Measurements from ENCODE around the gene MAZ. TPM values are rescaled to one million over a fixed set of nuclear protein-coding genes. Genes with fewer than 3 reads are reported as not detected.
A peak's percentile ranks its signal among the peaks of the same experiment; 100 is the strongest.

The MAZ gene
- total and polyA plus RNA-seq, 2 of the 13 experiments (the other 11 are each of a cell fraction or from before 2014, with no cell fraction given): 203 to 277 TPM

- TF ChIP-seq AKNA (CRISPR knock-in tag; IDR thresholded peaks at IDR 0.05; ENCODE audit: borderline replicate concordance) (no peak), KDM4B (CRISPR knock-in tag; IDR thresholded peaks at IDR 0.05) (0 out of 2 replicates have a peak, but pooled peaks have one; percentile 63), ZNF512 (CRISPR knock-in tag; IDR thresholded peaks at IDR 0.05) (0 out of 2 replicates have a peak, but pooled peaks have one; percentile 15), FOXK2 (IDR thresholded peaks at IDR 0.05) (peak; percentile 26; the same call in 1 of the 2 replicates), ZNF3 (CRISPR knock-in tag; IDR thresholded peaks at IDR 0.05) (no peak), RNF219 (CRISPR knock-in tag; IDR thresholded peaks at IDR 0.05) (no peak), KLF12 (CRISPR knock-in tag; IDR thresholded peaks at IDR 0.05; ENCODE audit: borderline replicate concordance) (no peak; the same call in none of the 2 replicates), FOXP1 (IDR thresholded peaks at IDR 0.05) (no peak), FOXP1 (CRISPR knock-in tag; IDR thresholded peaks at IDR 0.05) (0 out of 2 replicates have a peak, but pooled peaks have one; percentile 6), ZFAT (CRISPR knock-in tag; conservative IDR thresholded peaks at IDR 0.05) (no peak), ZNF570 (CRISPR knock-in tag; IDR thresholded peaks at IDR 0.05; ENCODE audit: borderline replicate concordance) (no peak), U2AF1 (optimal IDR thresholded peaks at IDR 0.05; ENCODE audit: low read depth, low read length) (no peak), ZNF101 (CRISPR knock-in tag; IDR thresholded peaks at IDR 0.05; ENCODE audit: borderline replicate concordance, low read depth) (no peak), ZFP90 (CRISPR knock-in tag; IDR thresholded peaks at IDR 0.05; ENCODE audit: borderline replicate concordance) (0 out of 2 replicates have a peak, but pooled peaks have one; percentile 65), FOXO4 (CRISPR knock-in tag; conservative IDR thresholded peaks at IDR 0.05) (no peak), SCMH1 (CRISPR knock-in tag; IDR thresholded peaks at IDR 0.05; ENCODE audit: borderline replicate concordance) (no peak), BRF2 (CRISPR knock-in tag; IDR thresholded peaks at IDR 0.05) (no peak)
Measured at GRCh38 chr16:29811170-29811895, 5.0 kb downstream of the MAZ start (continued).

Measured in HepG2 (cell line).